AG09319 (cell line): Measurements from ENCODE around the gene PDIA6.

Source experiments
- DNase-seq: peaks from one replicate; pipeline ENCODE4 v3.0.0-alpha.2; 2010; ENCODE audit warnings: low read depth; ENCODE audit errors: extremely low read depth
- TF ChIP-seq, protein P1 (sequence below): IDR thresholded peaks from 2 replicates; pipeline ENCODE4 v1.5.1; 2011; ENCODE audit warnings: low read depth, mild to moderate bottlenecking, inconsistent platforms, low read length, moderate library complexity

The PDIA6 gene

DNA sequence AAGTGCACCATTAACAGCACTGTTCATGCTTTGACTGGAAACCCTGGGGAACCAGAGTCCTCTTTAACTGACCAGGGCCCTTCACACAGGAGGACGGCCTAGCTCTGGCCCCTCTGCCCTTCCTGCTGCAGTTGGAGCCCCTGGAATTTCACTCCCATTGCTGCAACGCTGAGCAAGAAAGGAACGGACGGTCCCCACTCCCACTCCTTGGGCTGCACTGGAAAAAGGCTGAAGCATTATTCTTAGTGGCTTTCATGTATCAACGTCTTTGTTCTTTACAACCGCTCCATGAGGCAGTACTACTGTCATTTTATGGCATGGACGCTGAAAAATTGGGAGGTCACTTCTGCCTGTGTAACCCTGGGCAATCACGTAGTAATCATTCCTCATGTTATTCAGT is 9.9 kb downstream of the PDIA6 start:
- TF ChIP-seq, protein P1, sequence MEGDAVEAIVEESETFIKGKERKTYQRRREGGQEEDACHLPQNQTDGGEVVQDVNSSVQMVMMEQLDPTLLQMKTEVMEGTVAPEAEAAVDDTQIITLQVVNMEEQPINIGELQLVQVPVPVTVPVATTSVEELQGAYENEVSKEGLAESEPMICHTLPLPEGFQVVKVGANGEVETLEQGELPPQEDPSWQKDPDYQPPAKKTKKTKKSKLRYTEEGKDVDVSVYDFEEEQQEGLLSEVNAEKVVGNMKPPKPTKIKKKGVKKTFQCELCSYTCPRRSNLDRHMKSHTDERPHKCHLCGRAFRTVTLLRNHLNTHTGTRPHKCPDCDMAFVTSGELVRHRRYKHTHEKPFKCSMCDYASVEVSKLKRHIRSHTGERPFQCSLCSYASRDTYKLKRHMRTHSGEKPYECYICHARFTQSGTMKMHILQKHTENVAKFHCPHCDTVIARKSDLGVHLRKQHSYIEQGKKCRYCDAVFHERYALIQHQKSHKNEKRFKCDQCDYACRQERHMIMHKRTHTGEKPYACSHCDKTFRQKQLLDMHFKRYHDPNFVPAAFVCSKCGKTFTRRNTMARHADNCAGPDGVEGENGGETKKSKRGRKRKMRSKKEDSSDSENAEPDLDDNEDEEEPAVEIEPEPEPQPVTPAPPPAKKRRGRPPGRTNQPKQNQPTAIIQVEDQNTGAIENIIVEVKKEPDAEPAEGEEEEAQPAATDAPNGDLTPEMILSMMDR: no peak
- no peak for DNase-seq

DNA sequence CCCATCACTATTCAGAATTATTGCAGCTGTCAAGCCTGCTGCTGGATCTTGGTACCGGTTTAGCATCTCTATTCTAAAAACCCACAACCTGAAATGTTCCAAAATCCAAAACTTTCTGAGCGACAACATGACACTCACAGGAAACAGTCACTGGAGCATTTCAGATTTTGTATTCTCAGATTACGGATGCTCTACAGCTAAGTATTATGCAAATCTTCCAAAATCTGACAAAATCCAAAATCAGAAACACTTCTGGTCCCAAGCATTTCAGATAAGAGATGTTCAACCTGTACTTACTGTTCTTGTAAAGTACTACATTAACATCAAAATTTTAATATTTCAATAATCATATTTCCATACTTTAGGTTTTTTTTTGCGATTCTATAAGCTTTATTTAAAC is 12.4 kb downstream of the PDIA6 start:
- TF ChIP-seq, protein P1: no peak
- DNase-seq: no peak

DNA sequence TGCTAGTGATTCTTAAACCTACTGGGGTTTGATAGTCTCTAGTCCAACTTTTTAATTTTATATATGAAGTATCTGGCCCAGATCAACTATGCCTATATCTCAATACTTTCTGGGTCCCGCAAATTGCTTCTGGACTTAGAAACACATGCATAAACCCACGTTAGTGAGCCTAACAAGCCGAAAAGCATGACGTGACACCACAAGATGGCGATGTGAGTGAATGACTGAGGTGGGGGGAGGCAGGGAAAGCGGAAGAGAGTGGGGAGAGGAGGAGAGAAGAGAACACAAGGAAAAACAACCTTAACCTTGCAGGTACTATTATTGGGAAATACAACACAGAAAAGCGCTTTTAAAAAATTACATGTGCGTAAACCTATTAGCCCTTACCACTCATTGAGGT is 13.8 kb downstream of the PDIA6 start:
- TF ChIP-seq, protein P1: no peak
- no peak for DNase-seq

DNA sequence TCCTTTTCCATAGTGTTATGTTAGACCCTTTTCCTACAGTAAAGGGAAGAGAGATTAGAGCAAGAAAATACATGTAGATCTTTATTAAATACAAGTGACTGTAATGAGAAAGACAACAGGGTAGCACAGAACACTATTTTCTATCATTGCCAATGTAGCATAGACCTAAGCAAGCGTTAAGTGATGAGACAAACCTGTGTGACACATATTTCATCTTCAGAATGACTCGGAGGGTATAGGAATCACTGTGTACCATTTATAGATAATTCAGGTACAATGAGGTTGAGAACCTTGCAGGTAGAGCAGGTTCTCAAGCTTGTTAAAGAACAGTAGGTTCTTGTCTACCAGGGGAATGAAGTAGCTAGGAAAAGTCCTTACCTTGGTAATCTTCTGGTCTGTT is 15.9 kb downstream of the PDIA6 start:
- no peak for DNase-seq
- TF ChIP-seq, protein P1: no peak

DNA sequence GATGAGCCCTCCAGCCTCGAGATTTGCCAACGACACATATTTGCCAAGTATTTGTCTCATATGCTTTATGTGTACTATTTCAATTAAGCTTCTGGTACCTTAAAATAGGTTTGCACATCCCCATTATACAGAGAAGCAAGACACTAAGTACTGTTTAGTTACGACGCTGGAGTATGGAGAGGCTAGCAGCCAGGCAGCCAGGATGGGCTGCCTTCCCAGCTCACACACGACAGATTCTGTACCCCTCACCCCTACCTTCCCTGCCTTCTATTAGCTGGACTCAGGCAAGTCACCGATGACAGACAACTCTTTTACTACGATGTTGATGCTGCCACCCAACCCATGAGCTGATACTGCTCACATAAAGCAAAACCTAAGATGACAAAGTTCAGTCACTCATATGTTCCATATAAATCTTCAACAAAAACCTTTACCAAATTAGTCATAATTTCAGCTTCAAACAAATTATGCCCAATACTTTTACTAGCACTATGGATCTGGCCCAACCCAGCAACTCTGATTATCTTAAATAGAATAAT is 17.0 kb downstream of the PDIA6 start:
- DNase-seq: no peak
- TF ChIP-seq, protein P1: no peak

DNA sequence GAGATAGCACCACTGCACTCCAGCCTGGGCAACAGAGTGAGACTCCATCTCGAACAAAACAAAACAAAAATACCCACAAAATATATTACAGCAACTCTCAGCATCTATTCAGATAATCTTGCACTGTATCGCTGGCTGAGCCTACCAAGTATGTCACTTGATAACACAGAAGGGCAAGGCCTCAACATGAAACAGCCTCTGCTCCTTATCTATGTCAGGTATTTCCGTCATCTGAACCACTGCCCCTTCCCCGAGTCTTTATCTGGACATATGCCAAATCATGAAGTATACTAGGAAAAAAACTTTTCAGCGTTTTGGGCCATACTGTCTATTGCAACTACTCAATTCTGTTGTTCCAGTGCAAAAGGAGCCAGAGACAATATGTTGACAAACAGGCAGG is 17.7 kb downstream of the PDIA6 start:
- DNase-seq: no peak
- TF ChIP-seq, protein P1: no peak

DNA sequence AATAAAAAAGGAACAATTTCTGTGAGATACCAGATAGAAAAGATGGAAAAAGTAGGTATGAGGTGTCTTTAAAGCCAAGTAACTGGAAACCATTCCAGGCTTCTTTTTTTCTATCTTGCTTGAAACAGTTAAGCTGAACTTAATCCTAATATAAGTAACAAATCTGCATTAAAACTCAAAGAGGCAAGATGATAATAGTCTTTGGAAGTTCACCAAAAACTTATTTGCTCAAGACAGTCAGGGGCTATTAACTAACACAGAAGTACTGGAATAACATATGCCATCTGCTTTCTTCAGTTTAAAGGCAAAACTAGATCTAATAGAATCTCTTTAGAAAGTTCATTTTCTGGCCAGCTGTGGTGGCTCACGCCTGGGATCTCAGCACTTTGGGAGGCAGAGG is 18.8 kb downstream of the PDIA6 start:
- TF ChIP-seq, protein P1: no peak
- no peak for DNase-seq
